ENCODE data around the gene C2. TPM values are rescaled to one million over a fixed set of nuclear protein-coding genes. Genes with fewer than 3 reads are reported as not detected.

C2 gene
- total RNA-seq, 2 experiments from 2014 or later = 1.6 to 2.1 TPM

DNA sequence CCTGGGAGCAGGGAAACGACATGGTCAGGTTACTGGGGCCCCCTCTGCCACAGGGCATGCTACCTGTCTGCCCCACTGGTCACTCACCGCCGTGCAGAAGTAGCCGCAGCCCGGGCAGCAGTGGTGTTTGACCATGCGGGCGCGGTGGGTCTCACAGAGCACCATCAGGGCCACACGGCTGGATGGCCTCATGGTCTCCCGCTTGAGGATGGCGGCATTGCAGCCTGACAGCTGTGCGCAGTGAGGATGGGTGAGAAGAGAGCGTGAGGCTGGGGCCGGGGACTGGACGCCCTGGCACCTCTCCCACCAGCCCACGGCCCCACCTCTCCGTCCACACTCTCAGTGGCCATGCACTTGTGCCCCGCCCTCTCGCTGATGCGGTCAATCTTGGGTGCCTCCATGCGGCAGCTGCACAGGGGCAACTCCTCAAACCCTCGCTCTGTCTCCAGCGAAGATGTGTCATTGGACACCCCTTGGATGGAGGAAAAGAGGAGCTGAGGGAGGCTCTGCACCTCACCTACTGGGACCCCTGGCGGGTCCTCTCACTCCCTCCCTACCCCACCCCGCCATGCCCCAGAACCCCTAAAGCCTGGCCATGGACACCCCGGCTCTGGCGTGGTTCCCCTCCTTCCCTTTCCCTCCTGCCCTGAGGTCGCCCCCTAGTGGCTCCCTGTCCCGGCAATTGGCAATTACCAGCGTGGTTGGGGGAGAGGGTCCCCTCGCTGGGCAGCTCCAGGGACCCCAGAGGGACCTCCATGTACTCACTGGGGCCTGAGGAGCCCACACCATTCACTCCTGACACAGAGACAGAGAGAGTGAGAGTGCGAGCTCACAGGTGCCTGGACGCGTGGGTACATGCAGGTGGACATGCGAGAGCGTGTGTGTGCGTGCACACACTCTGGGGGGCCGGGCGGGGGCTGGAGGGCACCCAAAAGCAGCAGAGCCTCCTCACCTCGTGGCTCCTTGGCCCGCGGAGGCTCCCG, 39.0 kb upstream of the C2 start:
- intact Hi-C loops (cut with micrococcal nuclease) = no loop called here
- no peaks in the 10 kb centered on the region for H3K27me3 Mint-ChIP-seq (ENCODE audit: low read depth)
- CTCF ChIA-PET = interaction anchor here (0.5 to 1.1 kb wide), 6 partner anchors 8 to 192 kb away, joined by 3 to 5 read pairs (median 3); no protein-coding TSS in a partner anchor
- H3K4me3 Mint-ChIP-seq = no peak overlapping the region
- H3K4me1 Mint-ChIP-seq (ENCODE audit: low read depth) = no peaks in the 10 kb centered on the region
- H3K27ac Mint-ChIP-seq = no peak overlapping the region
- no peaks in the 10 kb centered on the region for H3K9me3 Mint-ChIP-seq
- H3K36me3 Mint-ChIP-seq (ENCODE audit: low read depth) = peaks cover 18% of the 10 kb centered on the region
- DNase-seq = peak; percentile 53

DNA sequence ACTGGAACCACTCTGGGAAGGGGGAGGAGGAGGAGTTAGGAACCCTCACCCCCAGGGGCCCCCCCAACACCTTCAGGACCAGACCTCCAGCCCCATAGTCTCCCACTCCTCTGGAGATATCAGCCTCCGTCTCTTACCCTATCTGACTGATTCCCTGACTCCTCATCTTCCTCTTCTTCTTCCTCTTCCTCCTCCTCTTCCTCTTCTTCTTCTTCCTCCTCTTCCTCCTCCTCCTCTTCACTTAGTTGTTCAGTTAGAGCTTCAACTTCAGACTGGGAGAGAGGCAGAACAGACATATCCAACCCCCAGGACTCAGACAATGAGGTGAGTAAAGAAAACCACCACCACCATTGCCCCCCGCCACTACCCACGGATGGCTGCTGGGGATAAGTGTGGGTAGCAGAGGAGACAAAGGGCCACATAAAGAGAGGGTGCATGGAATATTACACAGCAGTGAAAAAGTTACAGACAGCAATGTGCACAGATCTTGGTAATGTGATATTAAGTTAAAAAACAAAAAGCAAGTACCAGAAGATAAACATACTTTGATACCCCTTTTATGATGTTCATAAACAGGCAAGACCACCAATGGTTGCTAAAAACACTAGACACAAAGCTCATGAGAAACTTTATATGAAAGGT, 38.1 kb upstream of the C2 start:
- no peaks in the 10 kb centered on the region for H3K9me3 Mint-ChIP-seq
- CTCF ChIA-PET = interaction anchor here (0.6 to 1.1 kb wide), 5 partner anchors 9 to 230 kb away, joined by 3 to 4 read pairs (median 3); no protein-coding TSS in a partner anchor
- intact Hi-C loops (cut with micrococcal nuclease) = no loop called here
- H3K4me1 Mint-ChIP-seq (ENCODE audit: low read depth) = no peaks in the 10 kb centered on the region
- no peaks in the 10 kb centered on the region for H3K27me3 Mint-ChIP-seq (ENCODE audit: low read depth)
- no peak overlapping the region for H3K4me3 Mint-ChIP-seq
- no peak overlapping the region for H3K27ac Mint-ChIP-seq
- H3K36me3 Mint-ChIP-seq (ENCODE audit: low read depth) = peaks cover 18% of the 10 kb centered on the region
- DNase-seq = no peak

DNA sequence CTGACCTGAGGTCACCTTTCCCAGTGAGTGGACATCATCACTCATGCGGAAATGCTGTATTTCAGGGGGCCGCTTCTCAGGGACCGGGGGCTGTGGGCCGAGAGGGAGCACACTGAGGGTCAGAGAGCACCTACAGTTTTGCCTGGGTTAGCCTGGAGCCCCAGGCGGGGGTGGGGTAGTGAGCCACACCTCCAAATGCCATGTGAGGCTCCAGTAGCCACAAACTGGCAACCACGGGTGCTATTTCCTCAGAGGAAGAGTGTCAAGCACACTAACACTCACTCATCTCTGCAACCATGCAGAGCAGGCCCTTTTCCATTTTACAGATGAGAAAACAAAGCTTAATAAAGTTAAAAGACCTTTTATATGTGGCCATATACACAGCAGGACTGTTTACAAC, 34.7 kb upstream of the C2 start:
- CTCF ChIA-PET = no interaction called here
- Mint-ChIP-seq H3K27ac (no peak overlapping the region), H3K27me3 (ENCODE audit: low read depth) (no peaks in the 10 kb centered on the region), H3K36me3 (ENCODE audit: low read depth) (peaks cover 13% of the 10 kb centered on the region), H3K9me3 (no peaks in the 10 kb centered on the region), H3K4me1 (ENCODE audit: low read depth) (peaks cover 4% of the 10 kb centered on the region), H3K4me3 (no peak overlapping the region)
- DNase-seq = no peak
- intact Hi-C loops (cut with micrococcal nuclease) = no loop called here

GRCh38 chr6:31896493-31896855, 31.0 kb upstream of the C2 start:
- DNase-seq = no peak
- intact Hi-C loops (cut with micrococcal nuclease) = loop anchor here (2.0 to 5.0 kb wide), 4 partner anchors 34 to 232 kb away; partner anchors contain the start of genes ATF6B, CLIC1 and NEU1
- no peaks in the 10 kb centered on the region for H3K27me3 Mint-ChIP-seq (ENCODE audit: low read depth)
- H3K36me3 Mint-ChIP-seq (ENCODE audit: low read depth) = peaks cover 4% of the 10 kb centered on the region
- H3K27ac Mint-ChIP-seq = peak overlapping the region; percentile 75
- peaks cover 27% of the 10 kb centered on the region for H3K4me1 Mint-ChIP-seq (ENCODE audit: low read depth)
- peak overlapping the region; percentile 75 for H3K4me3 Mint-ChIP-seq
- CTCF ChIA-PET = no interaction called here
- H3K9me3 Mint-ChIP-seq = no peaks in the 10 kb centered on the region

GRCh38 chr6:31896856-31897611, 30.5 kb upstream of the C2 start:
- Mint-ChIP-seq H3K4me1 (ENCODE audit: low read depth) (peaks cover 27% of the 10 kb centered on the region), H3K9me3 (no peaks in the 10 kb centered on the region), H3K27me3 (ENCODE audit: low read depth) (no peaks in the 10 kb centered on the region), H3K4me3 (peak overlapping the region; percentile 84), H3K27ac (peak overlapping the region; percentile 75), H3K36me3 (ENCODE audit: low read depth) (peaks cover 3% of the 10 kb centered on the region)
- intact Hi-C loops (cut with micrococcal nuclease) = loop anchor here (1.0 to 5.0 kb wide), 5 partner anchors 34 to 279 kb away; partner anchors contain the start of genes AGPAT1, ATF6B, CLIC1 and NEU1
- CTCF ChIA-PET = interaction anchor here (0.6 to 1.0 kb wide), 3 partner anchors 33 to 299 kb away, joined by 3 read pairs; no protein-coding TSS in a partner anchor
- no peak for DNase-seq

- peak; percentile 87 for DNase-seq
- intact Hi-C loops (cut with micrococcal nuclease) = loop anchor here (1.0 to 5.0 kb wide), 7 partner anchors 35 to 279 kb away; partner anchors contain the start of genes AGPAT1, ATF6B, CLIC1 and NEU1
Measured at GRCh38 chr6:31897612-31898382, 29.7 kb upstream of the C2 start, which contains the start of gene EHMT2. Gene EHMT2 (minus strand): TSS chr6:31897698. CDS start chr6:31897677, 21 bp downstream.

DNA sequence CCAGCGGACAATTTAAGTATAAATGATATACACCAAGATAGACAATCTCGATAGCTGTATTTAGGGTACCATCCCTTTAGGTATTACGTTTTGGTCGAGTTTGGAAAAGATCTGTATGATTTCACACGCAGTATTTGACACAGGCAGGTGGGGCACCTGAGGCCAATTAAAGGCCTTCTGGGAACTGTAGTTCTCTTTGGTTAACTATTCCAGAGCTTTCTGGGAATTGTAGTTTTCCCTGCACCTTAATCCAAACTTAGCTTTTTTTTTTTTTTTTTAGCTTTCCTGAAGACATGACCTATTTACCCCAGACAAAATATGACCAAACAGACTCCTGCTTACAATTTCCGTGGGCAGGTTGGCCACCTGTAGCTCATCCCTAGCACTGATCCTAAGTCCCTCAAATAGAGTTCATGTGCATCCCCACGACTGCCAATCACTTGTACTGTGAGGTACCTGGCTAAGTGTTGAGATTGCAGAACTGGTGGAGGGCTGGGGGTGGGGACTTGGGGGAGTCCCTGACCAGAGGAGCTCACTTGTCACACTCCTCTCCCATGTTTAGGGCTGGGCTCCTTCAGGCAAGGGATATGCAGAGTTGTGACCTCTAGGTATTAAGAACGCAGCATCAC, 29.0 kb upstream of the C2 start:
- no peaks in the 10 kb centered on the region for H3K27me3 Mint-ChIP-seq (ENCODE audit: low read depth)
- CTCF ChIA-PET = interaction anchor here (0.6 to 1.7 kb wide), 8 partner anchors 8 to 158 kb away, joined by 3 to 8 read pairs (median 3); partner anchors contain the start of genes NELFE and SKIC2
- peak overlapping the region; percentile 84 for H3K4me3 Mint-ChIP-seq
- H3K9me3 Mint-ChIP-seq = no peaks in the 10 kb centered on the region
- H3K4me1 Mint-ChIP-seq (ENCODE audit: low read depth) = peaks cover 34% of the 10 kb centered on the region
- peak; percentile 48 for DNase-seq
- intact Hi-C loops (cut with micrococcal nuclease) = loop anchor here (1.0 to 5.0 kb wide), 3 partner anchors 61 to 233 kb away; partner anchors contain the start of genes CLIC1 and SKIC2
- peak overlapping the region; percentile 89 for H3K27ac Mint-ChIP-seq
- H3K36me3 Mint-ChIP-seq (ENCODE audit: low read depth) = peaks cover 3% of the 10 kb centered on the region

More at GRCh38 chr6:31897612-31898382, 29.7 kb upstream of the C2 start, which contains the start of gene EHMT2:
- Mint-ChIP-seq H3K9me3 (no peaks in the 10 kb centered on the region), H3K36me3 (ENCODE audit: low read depth) (peaks cover 3% of the 10 kb centered on the region), H3K4me3 (peak within 1 kb of the TSS; percentile 84), H3K27me3 (ENCODE audit: low read depth) (no peaks in the 10 kb centered on the region), H3K4me1 (ENCODE audit: low read depth) (peaks cover 31% of the 10 kb centered on the region), H3K27ac (peak within 1 kb of the TSS; percentile 89)
- CTCF ChIA-PET = interaction anchor here (0.6 to 1.7 kb wide), 9 partner anchors 8 to 299 kb away, joined by 3 to 5 read pairs (median 3); partner anchors contain the start of genes NELFE and SKIC2

DNA sequence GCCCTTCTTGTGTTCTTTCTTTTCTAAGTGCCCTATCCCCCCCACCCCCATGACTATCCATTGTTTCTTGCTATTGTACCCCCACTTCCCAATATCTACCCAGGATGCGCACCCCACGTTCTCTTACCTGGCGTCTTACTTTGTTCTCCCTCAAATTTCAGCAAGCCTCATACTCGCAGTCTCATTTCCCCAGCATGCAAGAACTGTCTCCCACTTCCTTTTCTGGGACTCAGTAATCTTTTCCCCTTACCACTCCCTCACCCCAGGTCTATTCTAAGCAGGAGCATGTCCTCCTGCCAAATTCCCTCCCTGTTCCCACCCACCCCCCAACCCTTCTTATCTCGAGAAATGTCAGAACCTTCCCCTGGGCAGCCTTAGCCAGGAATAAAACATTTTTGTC, 28.3 kb upstream of the C2 start:
- DNase-seq = no peak
- CTCF ChIA-PET = interaction anchor here (1.7 kb wide), 1 partner anchor 60 kb away, joined by 3 read pairs; the partner anchor contains the start of genes NELFE and SKIC2
- peak overlapping the region; percentile 62 for H3K27ac Mint-ChIP-seq
- no peaks in the 10 kb centered on the region for H3K9me3 Mint-ChIP-seq
- intact Hi-C loops (cut with micrococcal nuclease) = loop anchor here (5.0 kb wide), 1 partner anchor 162 kb away; the partner anchor contains the start of gene CLIC1
- H3K4me1 Mint-ChIP-seq (ENCODE audit: low read depth) = peaks cover 34% of the 10 kb centered on the region
- H3K36me3 Mint-ChIP-seq (ENCODE audit: low read depth) = peaks cover 3% of the 10 kb centered on the region
- peak overlapping the region; percentile 46 for H3K4me3 Mint-ChIP-seq
- no peaks in the 10 kb centered on the region for H3K27me3 Mint-ChIP-seq (ENCODE audit: low read depth)

DNA sequence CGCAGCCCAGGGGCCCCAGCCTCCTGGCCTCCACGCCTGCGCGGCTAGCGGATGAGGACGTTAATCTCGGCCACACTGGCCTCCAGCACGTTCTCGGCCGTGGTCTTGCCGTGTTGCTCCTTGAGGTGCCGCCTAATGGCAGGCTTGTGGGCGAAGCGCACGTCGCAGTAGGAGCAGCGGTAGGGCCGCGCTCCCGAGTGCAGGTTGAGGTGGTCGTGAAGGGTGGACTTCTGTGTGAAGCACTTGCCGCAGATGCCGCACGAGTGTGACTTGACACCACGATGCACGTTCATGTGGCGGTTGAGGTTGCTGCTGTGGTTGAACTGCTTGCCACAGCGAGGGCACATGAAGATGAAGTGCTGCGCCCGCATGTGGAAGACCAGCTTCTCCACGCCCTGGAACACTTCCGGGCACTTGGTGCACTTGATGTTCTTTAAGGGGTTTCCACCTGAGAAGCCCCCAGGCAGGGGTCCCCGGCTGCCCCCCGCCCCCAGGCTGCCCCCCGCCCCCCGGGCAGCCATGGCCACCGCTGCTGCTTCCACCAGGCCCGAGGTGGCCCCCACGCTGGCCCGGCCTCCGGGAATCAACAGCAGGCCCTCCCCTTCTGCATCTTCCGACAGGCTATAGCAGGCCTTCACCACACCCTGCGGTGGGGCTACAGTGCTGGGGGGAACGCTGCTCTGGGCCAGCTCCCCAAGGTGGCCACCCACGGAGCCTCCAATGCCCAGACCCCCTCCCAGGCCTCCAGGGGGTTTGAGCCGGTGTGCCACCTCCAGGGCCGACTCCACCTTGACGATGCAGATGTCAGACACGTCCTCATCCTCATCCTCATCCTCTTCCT, 27.4 kb upstream of the C2 start:
- no peaks in the 10 kb centered on the region for H3K27me3 Mint-ChIP-seq (ENCODE audit: low read depth)
- DNase-seq = no peak
- no peak overlapping the region for H3K4me3 Mint-ChIP-seq
- CTCF ChIA-PET = interaction anchor here (1.7 kb wide), 1 partner anchor 59 kb away, joined by 3 read pairs; the partner anchor contains the start of genes NELFE and SKIC2
- intact Hi-C loops (cut with micrococcal nuclease) = loop anchor here (5.0 kb wide), 1 partner anchor 163 kb away; the partner anchor contains the start of gene CLIC1
- H3K27ac Mint-ChIP-seq = no peak overlapping the region
- no peaks in the 10 kb centered on the region for H3K9me3 Mint-ChIP-seq
- peaks cover 34% of the 10 kb centered on the region for H3K4me1 Mint-ChIP-seq (ENCODE audit: low read depth)
- H3K36me3 Mint-ChIP-seq (ENCODE audit: low read depth) = peaks cover 3% of the 10 kb centered on the region

- H3K27me3 Mint-ChIP-seq (ENCODE audit: low read depth) = no peaks in the 10 kb centered on the region
- H3K27ac Mint-ChIP-seq = no peak overlapping the region
- H3K4me1 Mint-ChIP-seq (ENCODE audit: low read depth) = peaks cover 34% of the 10 kb centered on the region
- H3K36me3 Mint-ChIP-seq (ENCODE audit: low read depth) = peaks cover 3% of the 10 kb centered on the region
- intact Hi-C loops (cut with micrococcal nuclease) = no loop called here
- CTCF ChIA-PET = no interaction called here
- H3K4me3 Mint-ChIP-seq = peak overlapping the region; percentile 52
- H3K9me3 Mint-ChIP-seq = no peaks in the 10 kb centered on the region
- no peak for DNase-seq
Measured at GRCh38 chr6:31900917-31901414, 26.6 kb upstream of the C2 start.

All from activated naive CD4-positive, alpha-beta T cell treated with anti-CD3 and anti-CD28 coated beads for 36 hours (primary cell).